HG02981 (cell line): ENCODE measurements around the gene MFSD6L.

ENCODE experiments used
- ATAC-seq: cut with Tn5 transposase; IDR thresholded peaks from one replicate; pipeline ENCODE4 v1.9.1; 2021; ENCODE audit warnings: mild to moderate bottlenecking, moderate library complexity; ENCODE audit not compliant: unreplicated experiment

Gene MFSD6L

GRCh38 chr17:8798846-8799569, at the start of gene MFSD6L:
Gene MFSD6L (minus strand): TSS chr17:8799365. CDS start chr17:8799120, 245 bp downstream.
- ATAC-seq, result no peak

- ATAC-seq, result no peak
These were observed 48.7 kb upstream of the MFSD6L start for GRCh38 chr17:8847891-8848290.

- ATAC-seq, result no peak
These were observed 47.6 kb upstream of the MFSD6L start for GRCh38 chr17:8846768-8847211.

DNA sequence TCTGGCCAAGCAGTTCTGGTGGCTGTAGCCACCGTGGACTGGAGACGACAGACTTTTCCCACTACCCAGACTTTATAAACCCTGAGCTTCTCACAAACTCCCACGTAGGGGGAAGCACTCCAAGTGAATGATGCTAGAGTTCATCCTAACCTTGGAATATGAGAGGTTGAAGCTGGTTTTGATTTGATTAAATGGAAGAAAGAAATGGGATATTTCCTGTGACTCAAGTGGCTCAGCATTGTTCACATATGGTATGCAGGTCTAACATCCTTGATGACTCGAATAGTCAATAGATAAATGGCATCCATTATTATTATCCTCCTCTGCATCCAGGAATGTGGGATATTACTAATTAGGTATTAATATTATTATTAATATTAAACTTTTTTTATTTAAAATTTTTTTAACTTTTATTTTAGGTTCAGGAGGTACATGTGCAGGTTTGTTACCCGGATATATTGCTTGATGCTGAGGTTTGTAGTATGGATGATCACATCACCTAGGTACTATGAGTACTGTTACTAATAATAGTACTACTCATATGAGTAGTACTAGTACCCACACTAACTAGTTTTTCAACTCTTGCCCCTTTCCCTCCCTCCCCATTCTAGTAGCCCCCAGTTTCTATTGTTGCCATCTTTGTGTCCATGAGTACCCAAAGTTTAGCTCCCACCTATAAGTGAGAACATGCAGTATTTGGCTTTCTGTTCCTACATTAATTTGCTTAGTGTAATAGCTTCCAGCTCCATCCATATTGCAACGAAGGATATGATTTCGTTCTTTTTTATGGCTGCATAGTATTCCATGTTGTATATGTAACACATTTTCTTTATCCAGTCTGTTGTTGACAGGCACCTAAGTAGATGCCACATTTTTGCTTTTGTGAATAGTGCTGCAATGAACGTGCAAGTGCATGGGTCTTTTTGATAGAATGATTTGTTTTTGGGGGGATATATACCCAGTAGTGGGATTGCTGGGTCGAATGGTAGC, 45.4 kb upstream of the MFSD6L start:
- no peak for ATAC-seq

- ATAC-seq, result no peak
These were observed 44.2 kb upstream of the MFSD6L start for GRCh38 chr17:8843344-8843743.

DNA sequence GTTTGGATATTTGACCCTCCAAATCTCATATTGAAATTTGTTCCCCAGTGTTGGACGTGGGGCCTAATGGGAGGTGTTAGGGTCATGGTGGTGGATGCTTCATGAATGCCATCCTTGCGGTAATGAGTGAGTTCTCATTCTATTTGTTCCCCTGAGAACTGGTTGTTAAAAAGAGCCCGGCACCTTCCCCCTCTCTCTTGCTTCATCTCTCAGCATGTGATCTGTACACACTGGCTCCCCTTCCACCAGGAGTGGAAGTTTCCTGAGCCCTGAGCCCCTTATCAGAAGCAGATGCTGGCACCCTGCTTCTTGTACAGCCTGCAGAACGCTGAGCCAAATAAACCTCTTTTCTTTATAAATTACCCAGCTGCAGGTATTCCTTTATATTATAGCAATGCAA, 42.7 kb upstream of the MFSD6L start:
- ATAC-seq, result no peak

- no peak for ATAC-seq
These were observed 40.3 kb upstream of the MFSD6L start for GRCh38 chr17:8839410-8839935.

DNA sequence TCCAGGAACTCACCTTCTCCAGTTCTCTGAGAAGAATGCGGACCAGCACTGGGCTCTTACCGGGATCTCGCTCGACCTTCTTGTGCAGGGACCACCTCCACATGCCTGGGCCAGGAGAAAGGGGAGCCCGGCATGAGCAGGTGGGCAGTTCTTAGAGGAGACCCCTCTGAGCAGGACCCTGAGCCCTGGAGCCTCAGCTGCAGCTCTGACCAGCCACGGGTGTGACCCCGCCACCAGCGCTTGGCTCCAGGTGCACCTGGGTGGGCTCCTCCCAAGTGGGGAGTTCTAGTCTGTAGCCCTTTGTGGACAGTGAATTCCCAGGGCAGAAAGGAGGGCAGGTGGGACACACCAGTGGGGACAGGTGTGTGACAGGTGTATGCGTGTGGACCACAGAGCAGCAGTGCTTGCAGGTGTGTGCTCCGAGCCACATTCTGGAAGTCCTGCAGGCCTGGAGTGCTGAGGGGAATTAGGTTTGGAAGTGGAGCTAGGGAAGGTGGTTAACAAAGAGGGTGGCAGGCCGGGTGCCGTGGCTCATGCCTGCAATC, 39.5 kb upstream of the MFSD6L start:
- ATAC-seq, result no peak

DNA sequence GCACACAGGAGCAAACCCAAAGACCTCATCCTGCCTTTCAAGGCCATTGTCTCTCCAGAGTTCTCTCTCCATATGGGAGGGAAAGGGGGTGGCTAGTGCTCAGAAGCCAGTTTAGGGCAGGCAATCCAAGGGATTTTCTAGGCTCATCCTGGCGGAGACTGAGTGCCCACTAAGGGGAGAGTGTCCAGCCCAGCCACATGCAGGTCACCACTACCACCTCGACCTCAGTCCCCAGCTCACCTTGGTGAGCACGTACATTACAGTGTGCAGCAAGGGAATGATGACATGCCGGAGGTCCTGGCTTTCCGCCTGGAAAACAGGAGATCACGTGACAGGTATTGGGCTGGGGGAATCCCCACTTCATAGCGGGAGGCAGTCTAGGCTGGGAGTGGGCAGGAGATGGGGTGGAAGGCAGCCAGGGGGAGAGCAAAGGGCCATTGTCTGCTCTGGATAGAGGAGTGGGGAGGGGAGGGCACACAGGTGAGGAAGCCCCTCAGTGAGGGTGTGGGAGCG, 38.5 kb upstream of the MFSD6L start:
- ATAC-seq, result no peak

DNA sequence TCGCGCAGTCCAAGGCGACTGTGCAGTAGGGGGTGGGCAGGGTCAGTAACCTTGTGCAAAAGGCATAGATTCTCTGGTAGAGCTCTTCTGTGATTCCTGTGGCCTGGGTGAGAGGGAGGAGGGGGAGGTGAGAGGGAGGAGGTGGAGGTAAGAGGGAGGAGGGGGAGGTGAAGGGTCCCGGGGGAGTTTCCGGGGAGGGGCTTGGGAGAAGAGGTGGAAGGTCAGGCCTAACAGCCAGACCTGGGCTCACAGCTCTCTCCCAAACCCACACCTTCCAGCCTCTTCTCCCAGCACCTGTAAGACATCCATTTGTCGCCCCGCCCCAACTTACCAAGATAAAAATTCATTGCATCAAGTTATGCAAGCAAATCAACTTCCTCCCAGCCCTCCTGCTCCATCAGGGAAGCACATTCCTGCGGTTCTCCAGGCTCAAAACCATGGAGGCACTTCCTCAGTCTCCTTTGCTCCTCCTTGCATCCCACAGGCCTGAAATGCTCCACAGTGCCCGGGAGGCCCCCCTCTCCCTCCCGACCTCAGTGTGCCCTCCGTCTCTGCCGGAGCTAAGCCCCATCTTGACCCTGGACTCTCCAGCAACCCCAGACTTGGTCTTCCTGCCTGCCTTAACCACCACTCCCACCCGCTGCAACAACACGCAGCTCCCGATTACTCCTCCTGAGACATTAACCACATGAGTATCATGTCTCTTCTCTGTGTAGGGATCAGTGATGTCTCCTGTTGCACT, 37.8 kb upstream of the MFSD6L start:
- ATAC-seq, result no peak

DNA sequence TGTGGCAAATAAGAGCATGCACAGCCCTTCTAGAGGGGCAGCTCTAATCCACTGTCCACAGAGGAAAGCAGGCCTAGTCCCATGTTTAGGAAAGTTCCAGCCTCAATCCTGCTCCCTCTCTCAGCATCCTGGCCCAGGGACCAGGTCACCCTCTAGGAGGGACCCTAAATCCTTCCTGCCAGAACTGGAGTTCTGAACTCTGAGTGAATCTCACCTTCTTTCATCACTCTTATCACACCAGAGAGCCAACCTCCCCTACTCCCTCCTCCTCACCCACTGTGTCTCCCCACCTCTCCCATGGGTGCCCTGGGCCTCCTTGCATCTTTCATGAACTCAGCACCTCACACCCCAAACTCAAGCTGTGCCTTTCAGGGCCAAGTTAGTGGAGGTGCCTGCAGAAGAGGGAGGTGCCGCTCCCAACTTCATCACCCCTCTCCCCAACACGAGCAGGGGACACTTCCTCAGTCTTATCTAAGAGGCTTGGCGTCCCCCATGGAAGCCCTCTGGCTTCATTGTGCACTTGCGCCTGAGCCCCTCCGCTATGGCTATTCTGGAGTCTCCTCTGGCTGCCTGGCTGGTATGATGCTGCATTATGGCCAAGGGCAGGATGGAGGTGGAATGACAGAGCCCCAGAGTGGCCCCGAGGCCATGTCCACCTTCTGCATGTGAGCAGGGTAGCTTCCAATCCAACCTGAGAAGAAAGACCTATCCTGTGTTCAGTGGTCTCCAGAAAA, 36.6 kb upstream of the MFSD6L start:
- ATAC-seq, result no peak

DNA sequence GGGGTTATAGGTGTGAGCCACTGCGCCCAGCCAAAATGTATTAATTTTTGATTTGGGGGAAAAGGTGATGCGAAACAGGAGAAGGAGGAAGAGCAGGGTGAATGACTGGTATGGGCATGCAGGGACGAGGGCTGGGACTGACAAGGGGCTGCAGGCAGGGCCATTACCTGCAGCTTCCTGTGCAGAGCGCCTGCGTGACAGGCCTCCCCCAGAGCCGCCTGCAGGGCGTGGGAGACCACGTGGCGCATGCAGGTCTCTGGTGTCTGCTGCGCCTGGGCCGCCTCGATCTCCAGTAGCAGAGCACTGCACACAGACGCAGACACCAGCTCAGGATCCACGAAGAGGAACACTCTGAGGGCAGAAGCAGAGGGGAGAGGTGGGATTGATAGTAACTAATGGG, 35.9 kb upstream of the MFSD6L start:
- no peak for ATAC-seq

DNA sequence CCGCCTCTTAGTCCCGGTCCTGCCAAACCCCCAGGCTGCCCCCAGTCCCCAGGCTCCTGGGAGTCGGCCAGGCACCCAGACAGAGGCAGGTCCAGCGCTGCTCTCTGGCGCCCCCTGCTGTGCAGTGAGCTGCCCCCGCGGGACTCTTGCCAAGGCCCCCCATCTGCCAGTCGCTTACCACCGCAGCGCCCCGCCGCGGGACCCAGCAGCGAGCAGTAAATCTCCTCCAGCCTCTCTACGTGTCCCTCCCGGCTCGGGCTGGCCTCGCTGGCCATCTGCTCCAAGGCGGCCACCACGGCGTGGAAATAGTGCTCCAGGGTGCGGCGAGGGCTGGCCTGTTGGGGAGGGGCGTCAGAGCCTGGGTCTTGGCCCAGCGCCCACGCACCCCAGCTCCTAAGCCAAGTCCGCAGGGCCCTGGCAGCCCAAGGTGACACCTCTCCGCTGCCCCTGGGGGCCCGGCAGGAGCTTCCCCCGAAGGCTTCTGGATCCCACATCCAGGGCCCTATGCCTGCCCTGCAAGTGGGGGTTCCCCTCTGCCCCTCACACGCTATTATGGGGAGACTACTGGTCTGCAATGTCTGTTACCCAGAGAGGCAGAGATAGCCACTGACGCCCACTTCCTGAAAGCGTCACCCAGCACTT, 33.7 kb upstream of the MFSD6L start:
- ATAC-seq, result no peak

DNA sequence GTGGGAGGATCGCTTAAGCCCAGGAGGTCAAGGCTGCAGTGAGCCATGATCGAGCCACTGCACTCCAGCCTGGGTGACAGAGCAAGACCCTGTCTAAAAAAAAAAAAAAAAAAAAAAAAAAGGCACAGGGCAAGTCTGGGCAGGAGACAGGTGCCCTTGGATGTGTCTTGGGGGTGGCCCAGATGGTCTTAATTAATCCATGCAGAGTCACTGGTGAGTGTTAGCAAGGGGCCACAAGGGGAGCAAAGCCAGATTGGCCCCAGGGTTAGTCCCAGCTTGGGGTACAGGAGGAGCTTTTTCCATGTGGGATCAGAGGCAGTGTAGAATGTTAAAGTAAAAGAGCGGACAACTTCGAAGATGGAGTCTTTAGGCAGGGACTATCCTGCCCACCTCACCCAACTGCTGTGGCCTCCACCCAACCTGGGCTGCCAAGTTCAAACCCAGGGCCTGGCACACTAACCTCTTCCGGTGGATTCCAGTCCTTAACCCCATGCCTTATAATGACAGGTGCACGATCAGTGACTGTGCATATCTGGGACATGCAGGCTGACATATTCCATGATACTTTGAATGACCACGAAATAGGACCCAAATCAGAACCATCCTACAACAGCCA, 32.2 kb upstream of the MFSD6L start:
- ATAC-seq, result no peak

- no peak for ATAC-seq
These were observed 31.0 kb upstream of the MFSD6L start for GRCh38 chr17:8830141-8830540.

GRCh38 chr17:8829036-8829941, 30.1 kb upstream of the MFSD6L start:
- no peak for ATAC-seq

- no peak for ATAC-seq
These were observed 29.3 kb upstream of the MFSD6L start for GRCh38 chr17:8828517-8828875.
